Esophagus squamous epithelium (tissue), 4 donors: ENCODE results near the gene PRKN.

Experiments used
- POLR2A ChIP-seq, 4 donors: fragments of 450-650 bp; IDR thresholded peaks; one replicate each; pipeline ENCODE4 v1.6.1; 2017; ENCODE audit warnings: antibody characterized with exemption in 4 of 4, mild to moderate bottlenecking in 4 of 4, moderate library complexity in 3 of 4
- TF ChIP-seq, protein P1 (sequence below), 6 experiments: fragments of 450-650 bp in 4 of 6; fragments of 200-600 bp in 2 of 6; sonication (generic) in 2 of 6; IDR thresholded peaks; one replicate each; pipeline ENCODE4 v1.5.1; 2016 to 2019; ENCODE audit warnings: antibody characterized with exemption in 6 of 6, mild to moderate bottlenecking in 4 of 6, moderate library complexity in 4 of 6

- TF ChIP-seq, protein P1, sequence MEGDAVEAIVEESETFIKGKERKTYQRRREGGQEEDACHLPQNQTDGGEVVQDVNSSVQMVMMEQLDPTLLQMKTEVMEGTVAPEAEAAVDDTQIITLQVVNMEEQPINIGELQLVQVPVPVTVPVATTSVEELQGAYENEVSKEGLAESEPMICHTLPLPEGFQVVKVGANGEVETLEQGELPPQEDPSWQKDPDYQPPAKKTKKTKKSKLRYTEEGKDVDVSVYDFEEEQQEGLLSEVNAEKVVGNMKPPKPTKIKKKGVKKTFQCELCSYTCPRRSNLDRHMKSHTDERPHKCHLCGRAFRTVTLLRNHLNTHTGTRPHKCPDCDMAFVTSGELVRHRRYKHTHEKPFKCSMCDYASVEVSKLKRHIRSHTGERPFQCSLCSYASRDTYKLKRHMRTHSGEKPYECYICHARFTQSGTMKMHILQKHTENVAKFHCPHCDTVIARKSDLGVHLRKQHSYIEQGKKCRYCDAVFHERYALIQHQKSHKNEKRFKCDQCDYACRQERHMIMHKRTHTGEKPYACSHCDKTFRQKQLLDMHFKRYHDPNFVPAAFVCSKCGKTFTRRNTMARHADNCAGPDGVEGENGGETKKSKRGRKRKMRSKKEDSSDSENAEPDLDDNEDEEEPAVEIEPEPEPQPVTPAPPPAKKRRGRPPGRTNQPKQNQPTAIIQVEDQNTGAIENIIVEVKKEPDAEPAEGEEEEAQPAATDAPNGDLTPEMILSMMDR (IDR thresholded peaks at IDR 0.05): peak in 1 of 6 experiments; percentile 15
- TF ChIP-seq POLR2A (IDR thresholded peaks at IDR 0.05): no peak
These were observed 1297.6 kb downstream of the PRKN start for GRCh38 chr6:161429921-161430490.
